T-helper 22 cell (primary cell): ENCODE measurements around the gene SPTLC2.

Experiments used
- DNase-seq: peaks from one replicate; pipeline ENCODE4 v3.0.0-alpha.2; 2020; ENCODE audit warnings: low read depth

SPTLC2 gene

DNA sequence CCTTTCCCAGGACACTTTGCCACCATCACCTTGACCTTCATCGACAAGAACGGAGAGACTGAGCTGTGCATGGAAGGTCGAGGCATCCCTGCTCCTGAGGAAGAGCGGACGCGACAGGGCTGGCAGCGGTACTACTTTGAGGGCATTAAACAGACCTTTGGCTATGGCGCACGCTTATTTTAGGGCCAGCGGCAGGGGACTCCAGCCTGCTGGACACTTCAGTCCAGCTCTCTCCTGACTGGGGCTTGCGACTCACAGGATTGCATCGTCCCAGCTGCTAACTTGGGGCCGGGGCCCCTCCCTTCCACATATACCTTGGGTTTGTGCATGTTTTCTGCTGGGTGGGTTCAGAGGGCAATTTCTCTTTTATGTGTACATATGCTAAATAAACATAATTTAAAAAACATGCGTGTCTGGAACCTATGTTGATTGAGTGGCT is 147.4 kb downstream of the SPTLC2 start:
- DNase-seq: no peak

DNA sequence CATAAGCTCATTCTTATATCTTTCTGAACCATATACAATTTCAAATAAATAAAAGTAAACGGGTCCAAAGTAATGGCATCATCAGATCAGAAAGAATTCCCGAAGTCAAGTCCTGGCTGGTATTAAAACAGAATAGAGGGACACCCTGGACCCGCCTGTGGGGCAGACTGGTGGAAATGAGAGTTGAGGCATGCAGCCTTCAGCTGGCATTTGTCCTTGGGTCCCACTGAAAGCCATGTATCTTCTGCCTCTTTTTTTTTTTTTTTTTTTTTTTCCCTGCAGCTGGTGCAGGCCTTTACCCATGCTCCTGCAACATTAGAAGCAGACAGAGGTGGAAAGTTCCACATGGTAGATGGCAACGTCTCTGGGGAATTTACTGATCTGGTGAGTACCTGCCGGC is 148.6 kb downstream of the SPTLC2 start:
- DNase-seq: no peak

GRCh38 chr14:77459072-77459723 is 157.2 kb downstream of the SPTLC2 start:
- peak; percentile 8 for DNase-seq

GRCh38 chr14:77458249-77458950 is 158.0 kb downstream of the SPTLC2 start:
- DNase-seq: no peak

DNA sequence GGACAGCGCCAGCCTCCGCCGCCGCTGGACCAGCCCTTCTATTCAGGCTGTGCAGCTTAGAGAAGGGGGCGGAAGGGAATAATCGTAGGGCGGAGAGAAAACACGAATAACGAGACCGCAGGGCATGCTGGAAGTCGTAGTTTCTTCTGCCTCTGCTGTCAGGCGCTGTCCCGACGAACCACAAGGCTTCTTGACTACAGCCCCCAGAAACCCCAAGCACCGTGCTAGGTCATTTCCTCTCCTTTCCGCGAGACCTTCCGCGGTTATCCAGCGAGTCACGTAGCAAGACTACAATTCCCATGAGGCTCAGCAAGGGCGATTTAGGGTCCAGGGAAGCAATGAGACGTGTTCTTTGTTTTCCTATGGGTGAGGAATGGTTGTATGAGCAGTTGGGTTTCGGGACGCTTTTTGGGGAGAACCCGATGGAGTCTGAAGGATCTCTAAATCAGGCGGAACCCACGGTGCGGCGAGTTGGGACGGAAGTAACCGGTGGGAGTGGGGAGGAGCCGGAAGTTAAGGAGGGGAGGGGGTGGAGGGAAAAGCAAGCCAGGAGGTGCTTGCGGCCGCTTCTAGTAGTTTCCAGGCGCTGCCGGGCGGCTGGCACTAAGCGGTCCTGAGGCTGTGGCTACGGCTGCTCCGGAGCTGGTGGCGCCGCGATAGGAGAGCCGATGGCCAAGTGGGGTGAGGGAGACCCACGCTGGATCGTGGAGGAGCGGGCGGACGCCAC is 158.8 kb downstream of the SPTLC2 start, which contains the start of the genes AHSA1 and VIPAS39:
Gene AHSA1 (plus strand): TSS at position 572 of the 727 bp plus-strand sequence. CDS start 97 bp downstream, at position 669.
Gene VIPAS39 (minus strand): TSS at position 80 of the 727 bp plus-strand sequence. CDS start 3,499 bp downstream, outside the sequence.
- DNase-seq: peak; percentile 94

GRCh38 chr14:77457115-77457521 is 159.3 kb downstream of the SPTLC2 start:
- no peak for DNase-seq
